Activated CD4-positive, alpha-beta T cell treated with anti-CD3 and anti-CD28 coated beads, Interleukin-2, amount 50 U/mL, for 24 hours (primary cell): ENCODE measurements around the gene KDELR1.
A peak's percentile ranks its signal among the peaks of the same experiment; 100 is the strongest.
"Not testable (repeated sequence)": the region's sequence is repeated elsewhere in the genome, so short reads cannot be mapped to it uniquely, and the experiment has no call there.

Experiments
- DNase-seq, 2 donors: peaks; one replicate each; pipeline ENCODE4 v3.0.0-alpha.2; 2020; ENCODE audit warnings: low read depth in 1 of 2, low spot score in 1 of 2

KDELR1 gene

DNA sequence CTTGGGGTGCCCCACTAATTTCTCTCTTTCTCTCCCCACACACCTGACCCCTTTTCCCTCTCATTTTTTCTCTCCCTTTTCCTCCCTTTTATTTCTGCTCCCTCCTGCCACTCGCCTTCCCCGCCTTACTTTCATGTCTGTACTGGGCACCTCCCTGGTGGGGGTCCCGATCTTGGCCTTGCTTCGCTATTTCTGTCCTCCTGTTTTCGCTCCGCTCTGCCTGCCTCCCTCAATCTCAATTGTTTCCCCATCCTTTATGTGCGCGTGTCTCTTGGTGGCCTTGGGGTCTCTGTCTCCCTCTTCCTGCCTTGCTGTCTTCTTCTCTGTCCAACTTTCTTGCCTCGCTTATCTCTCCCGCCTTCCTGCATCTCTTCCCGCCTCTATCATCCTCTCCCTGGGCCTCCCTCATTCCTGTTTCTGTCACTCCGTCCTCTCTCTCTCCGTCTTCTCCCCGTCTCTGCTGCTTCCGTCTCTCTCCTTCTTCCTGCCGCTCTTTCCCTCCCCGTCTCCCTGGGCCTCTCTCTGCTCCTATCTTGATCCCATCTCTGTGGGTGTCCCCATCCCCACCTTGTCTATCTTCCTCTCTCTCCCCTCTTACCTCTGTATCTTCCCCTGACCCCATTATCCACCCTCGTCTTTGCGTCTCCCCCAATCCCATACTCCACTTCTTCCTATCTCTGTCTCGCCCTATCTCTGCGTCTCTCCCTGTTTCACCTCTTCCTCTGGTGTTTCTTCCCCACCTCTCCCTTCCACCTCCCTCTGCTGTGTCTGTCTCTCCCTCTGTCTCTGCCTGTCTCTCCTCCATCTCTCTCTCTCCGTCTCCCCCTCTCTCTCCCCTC is 6.1 kb upstream of the KDELR1 start:
- no peak for DNase-seq

DNA sequence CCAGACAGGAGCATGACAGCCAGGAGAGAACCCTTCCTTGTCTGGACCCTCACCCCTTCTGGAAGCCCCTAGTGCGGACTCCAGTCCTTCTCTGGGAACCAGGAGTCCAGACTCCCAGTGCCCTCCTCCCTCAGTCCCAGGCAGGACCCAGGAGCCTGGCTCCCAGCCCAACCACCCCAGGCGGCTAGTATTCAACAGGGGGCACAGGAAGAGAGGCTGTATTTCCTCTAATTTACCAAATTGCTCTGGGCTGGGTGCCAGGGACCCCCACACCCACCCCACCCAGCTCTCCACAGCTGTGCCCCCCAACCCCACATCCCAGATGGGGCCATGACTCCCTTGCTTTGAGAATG is 5.4 kb upstream of the KDELR1 start:
- no peak for DNase-seq

DNA sequence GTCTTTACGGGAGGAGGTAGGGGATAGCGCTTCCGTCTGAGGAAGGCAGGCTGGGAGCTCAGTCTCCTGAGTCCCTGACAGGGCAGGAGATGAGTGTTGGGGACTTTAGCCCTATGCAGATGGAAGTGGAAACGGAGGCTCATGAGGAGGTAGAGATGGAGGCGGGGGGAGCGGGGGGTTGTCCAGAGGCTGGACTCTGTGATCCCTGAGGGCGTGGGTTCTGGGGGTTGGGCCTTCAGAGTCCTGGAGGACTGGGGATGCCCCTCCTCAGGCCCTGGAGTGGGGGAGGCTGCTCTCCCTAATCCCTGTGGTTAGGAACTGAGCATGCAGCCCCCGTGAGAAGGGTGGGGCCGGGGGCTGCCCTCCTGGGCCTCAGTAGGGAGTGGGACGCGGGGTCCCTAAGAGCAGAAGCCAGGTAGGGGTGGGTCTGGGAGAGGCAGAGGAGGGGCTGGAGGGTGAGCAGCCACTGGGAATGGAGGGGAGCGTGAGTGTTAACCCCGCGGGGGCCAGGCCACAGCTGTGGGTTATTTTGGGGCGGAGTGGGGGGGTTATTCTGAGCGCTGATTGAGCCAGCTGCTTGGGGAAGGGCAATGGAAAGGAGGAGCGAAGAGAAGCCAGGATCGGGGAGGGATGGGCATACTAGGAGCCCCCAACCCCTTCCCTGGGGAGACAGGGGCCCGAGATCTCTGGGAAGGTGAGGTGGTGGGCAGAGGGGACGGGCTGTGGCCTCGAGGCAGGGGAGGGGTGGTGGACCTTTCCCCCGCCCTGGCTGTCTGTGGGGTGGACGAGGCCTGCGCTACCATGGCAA is 4.9 kb upstream of the KDELR1 start:
- no peak for DNase-seq

DNA sequence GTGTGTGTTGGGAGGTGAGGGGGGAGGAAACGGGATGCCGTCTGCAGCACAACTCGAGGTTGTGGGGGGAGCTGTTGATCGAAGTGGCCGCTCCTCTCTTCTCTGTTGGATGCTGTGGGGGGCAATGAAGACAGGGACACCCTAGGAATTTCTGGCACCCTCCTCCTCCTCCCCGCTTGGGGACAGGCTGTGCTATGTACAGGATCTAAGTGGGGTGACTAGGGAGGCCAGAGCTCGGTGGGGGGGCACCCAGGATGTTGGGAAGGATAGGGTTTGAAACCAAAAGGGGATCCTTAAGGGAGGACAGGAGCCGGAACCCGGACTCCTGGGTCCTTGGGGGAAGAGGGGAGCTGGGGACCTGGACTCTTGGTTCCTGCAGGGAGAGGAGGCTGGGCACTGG is 4.1 kb upstream of the KDELR1 start:
- no peak for DNase-seq

DNA sequence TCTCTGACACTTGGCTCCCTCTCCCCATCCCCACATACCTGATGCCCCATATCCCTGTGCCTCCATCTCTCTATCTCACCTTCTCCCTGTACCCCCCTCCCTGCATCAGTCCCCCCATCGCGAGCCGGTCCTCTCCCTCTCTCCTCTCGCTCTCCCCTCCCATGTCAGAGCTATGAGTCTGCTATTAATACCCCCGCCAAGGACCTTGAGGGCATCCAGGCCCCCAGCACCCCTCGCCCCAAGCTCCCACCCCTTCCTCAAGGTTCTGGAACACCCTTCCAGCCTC is 3.8 kb upstream of the KDELR1 start:
- no peak for DNase-seq

DNA sequence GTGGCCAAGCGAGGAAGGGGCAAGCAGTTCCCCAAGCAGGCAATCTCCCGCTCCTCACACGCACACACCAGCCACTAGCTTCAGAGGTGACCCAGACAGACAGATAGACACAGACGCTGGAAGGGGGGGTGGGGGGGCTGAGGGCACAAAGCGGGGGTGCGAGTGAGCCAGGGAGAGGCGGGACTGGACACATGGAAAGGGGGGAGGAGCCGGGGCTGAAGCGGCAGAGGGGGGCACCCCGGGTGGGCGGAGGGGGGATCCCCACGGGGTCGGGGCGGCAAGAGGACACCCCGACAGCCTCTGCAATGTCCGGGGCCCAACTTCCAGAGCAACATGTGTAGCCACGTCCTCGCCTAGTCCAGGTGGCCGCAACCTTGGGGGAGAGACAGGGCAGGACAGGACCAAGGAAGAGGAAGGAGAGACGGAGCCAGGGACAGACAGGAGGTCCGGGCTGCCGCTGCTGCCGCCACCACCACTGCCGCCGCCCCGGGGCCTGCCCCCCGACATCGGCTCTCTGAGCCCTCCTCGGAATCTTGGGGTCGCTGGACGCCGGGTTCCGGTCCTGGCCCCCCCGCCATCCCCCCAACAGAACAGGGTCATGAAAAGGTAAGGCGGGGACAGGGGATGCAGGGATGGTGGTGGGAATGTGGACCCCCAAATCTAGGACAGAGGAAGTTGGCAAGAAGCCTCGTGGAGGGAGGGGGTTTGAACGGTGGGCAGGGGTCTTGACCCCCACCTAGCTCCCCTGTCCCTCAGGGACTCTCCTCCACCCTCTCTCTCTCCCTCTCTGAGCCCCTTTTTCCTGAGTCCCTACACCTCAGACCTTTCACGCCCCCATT is 3.2 kb upstream of the KDELR1 start:
- DNase-seq, result no peak

DNA sequence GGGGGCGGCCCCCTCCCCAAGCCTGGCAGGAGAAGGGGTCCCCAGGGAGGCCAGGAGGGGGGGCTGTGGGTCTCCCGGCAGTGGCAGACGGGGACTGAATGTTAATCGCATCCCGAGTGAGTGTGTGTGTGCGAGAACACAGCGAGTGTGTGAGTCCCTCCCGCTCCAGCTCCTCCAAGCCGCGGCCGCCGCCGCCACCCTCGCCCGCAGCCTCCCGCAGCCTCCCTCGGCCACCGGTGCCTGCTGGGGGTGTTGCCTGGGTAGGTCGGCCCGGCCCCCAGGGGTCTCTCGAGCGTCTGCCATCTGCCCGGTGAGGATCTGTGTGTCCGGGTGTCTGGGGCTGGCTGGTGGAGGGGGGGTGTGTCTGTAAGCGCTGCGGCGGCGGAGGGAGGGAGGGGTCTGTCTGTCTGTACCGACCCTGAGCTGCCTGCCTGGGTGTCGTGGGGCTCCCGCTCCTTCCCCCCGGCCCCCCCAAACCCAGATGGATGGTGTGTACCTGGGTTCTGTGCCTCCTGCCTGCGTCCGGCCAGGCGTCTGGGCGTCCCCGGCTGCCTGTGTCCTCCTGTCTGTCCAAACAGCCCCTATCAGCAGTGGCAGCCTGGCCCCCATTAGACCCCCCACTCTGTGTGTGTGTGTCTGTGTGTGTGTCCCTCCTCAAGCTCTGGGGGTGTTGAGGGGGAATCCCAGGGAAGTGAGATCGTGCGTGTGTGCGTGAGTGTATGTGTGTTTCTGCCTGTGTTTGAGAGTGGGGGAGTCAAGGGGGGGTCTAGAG is 2.4 kb upstream of the KDELR1 start, which contains the start of gene GRIN2D:
TSS of gene GRIN2D (plus strand) at position 110 of the 772 bp plus-strand sequence. CDS start 4,725 bp downstream, outside the sequence.
- DNase-seq, result no peak

DNA sequence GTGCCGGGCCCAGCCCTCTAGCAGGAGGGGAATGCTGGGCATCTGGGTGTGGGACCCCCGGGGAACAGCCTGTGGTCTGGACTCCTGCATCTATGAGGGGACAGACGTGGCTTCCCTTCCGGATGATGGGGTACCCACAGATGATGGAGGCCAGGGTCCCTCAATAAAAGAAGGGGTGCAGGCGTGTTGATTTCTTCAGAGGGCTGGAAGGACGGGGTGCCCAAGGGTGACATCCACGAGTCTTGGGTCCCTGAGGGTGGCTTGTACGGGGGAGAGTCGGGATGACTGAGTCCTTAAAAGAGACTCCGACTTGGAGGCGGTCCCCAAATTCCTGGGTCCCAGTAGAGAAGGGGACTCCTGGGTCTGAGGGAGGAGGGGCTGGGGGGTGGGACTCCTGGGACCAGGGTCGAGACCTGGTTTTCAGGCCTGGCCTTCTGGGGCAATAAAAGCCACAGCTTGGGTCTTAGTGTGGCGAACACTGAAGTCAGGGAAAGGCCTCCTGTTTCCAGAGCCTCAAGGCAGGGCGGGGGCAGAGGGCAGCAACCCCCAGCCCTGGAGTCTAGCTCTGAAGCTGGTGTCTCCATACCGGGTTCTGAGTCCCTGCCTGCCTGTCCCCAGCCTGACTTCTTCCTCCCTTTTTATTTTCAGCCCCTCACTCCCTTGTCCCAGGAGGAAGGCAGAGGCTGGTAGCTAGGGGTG is 1.7 kb upstream of the KDELR1 start:
- DNase-seq, result no peak

DNA sequence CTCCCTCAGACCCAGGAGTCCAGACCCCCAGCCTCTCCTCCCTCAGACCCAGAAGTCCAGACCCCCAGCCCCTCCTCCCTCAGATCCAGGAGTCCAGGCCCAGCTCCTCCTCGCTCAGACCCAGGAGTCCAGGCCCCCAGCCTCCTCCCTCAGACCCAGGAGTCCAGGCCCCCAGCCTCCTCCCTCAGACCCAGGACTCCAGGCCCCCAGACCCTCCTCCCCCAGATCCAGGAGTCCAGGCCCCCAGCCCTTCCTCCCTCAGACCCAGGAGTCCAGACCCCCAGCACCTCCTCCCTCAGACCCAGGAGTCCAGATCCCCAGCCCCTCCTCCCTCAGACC is 624 bp upstream of the KDELR1 start:
- DNase-seq, result not testable (repeated sequence)

DNA sequence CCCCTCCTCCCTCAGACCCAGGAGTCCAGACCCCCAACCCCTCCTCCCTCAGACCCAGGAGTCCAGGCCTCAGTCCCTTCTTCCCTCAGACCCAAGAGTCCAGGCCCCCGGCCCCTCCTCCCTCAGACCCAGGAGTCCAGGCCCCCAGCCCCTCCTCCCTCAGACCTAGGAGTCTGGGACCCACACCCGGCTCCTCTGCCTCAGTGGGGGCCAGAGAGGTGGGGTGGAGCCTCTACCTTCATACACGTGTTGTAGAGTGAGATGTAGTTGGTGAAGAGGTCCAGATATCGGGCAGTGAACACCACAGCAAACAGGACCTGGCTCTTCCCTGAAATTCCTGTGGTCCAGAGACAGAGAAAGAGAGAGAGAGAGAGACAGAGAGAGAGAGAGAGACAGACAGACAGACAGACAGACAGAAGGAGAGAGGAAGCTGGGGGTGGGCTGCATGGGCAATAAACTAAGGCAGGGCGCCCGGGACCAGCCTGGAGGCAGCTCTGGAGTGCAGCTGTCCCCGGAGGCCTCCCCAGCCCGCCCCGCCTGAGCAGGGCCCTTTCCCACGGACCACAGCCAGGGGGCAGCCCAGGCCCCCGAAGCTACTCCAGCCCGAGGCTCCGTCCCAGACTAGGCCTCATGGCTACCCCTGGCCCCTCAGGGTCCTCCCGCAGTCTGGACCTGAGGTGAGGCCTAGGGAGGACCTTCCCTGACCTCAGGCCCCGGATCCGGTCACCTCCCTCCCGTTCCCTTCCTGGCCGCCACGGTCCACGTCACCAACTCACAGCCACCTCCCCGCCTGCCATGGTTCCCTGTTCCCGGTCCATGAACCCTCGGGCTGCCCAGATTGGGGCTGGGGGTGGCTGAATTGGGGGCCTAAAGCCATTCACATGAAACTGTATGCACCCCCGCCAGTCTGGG is 907 bp downstream of the KDELR1 start:
- peak; percentile 36 to 46 for DNase-seq

DNA sequence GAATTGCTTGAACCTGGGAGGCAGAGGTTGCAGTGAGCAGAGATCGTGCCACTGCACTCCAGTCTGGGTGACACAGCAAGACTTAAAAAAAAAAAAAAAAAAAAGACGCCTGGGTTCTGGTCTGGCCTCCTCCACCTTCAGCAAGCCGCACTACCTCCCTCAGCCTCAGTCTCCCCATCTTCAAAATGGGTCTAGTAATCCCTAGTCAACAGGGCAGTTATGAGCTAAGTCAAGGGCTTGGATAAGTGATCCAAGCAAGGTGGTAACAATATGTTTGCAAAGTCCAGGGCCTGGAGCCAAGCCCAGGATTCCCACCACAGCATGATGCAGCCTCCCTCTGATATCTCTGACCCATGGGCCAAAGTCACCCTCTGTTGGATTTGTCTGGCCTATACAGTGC is 4.4 kb downstream of the KDELR1 start:
- DNase-seq, result no peak

DNA sequence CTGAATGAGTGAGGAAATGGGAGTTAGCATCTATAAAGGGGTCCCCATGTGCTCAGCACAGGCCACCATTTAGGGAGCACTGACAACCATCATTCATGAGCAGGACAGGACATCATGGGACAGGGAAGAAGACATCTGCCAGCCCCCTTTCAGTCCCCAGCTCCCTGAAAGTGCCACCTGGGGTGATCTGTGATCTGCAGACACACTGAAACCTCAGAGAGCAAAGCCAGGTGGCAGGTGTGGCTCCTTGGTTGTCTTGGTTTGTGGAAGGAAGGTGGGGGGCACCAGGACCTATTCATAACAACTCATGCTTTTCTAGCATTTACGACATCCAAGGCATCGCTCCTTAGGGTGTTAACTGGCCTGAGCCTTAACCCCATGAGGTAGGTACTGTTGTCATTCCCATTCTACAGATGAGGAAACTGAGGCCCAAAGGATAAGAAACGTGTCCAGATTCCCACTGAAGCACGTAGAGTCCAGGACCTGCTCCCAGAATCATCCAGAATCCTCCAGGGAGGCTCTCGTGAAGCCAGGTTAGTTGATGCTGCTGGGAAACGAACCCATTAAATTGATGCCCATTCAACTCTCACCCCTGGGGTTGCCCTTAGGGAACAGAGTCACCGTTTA is 5.8 kb downstream of the KDELR1 start:
- no peak for DNase-seq

DNA sequence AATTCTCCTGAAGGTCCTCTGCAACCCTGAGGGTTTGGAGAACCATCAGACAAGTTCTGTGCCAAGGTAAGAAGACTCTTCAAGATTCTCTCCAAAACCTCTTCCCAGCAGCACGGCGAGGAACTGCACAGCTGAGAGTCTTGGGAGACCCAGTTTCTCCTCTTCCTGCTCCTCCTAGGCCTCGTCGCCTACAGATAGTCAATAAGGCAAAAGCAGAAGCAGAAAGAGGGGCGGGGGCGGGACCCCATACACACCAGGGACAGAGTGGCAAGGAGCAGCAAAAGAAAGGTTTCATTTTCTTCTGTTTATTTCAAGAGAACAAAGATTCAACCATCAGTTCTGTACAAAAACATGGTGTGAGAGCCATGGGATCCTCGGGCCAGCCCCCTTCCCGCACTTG is 9.1 kb downstream of the KDELR1 start:
- DNase-seq, result no peak

DNA sequence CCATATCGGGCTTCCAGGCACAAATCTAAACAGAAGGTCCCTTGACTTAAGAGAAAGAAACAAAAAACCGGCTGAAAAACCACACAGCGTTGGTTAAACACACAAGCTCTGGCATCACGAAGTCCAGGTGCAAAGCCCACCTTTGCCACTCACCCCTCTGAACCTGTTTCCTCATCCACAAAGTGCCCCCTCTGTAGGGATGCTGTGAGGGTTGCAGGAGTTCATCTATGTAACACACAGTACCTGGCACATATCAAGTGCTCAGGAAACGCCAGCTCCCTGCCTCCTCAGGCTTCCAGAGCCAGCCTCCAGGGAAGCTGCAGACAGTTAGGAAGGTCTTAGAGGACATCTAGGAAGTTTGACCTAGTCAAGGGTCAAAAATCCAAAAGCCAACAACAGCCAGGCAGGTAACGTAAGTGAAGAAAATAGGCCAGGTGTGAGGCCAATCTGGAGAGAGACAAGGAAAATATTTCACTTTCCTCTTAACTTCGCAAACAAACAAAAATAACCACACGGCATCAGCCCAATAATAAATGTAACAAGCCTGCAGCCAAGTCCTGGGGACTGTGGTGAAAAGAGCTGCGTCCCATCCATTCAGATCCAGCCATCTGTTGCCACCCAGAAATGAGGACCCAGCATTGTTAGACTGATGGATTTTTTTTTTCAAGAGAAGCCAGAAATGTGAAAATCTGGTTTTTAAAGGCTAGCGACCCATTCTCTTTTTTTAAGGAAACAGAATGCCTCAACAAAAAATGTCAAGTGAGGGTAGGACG is 10.0 kb downstream of the KDELR1 start:
- DNase-seq, result no peak

DNA sequence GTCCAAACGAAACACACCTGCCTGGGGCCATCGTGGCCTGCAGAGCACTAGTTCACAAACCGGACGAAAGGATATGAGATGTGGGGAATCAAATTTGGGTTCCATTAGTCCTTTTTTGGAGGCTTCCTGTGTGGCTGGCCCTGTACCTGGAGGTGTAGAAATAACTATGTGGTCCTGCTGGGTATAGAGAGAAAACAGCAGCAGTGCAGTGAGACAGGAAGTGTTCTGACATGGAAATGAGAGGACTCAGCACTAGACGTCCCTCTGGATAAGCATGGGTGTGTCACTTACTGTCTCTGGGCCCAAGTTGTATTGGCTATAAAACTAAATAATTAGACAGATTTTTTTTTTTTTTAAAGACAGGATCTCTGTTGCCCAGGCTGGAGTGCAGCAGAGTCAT is 12.3 kb downstream of the KDELR1 start:
- DNase-seq, result no peak

DNA sequence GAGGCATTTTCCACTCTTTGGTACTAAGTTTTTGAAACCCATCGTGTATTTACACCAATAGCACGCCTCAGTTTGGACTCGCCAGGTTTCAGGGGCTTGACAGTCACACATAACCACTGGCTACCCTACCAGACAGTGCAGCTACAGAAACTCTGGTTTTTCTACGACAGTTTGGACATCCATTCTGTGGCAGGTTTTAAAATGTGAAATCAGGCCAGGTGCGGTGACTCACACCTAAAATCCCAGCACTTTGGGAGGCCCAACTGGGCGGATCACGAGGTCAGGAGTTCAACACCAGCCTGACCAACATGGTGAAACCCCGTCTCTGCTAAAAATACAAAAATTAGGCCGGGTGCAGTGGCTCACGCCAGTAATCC is 13.2 kb downstream of the KDELR1 start:
- DNase-seq, result no peak

DNA sequence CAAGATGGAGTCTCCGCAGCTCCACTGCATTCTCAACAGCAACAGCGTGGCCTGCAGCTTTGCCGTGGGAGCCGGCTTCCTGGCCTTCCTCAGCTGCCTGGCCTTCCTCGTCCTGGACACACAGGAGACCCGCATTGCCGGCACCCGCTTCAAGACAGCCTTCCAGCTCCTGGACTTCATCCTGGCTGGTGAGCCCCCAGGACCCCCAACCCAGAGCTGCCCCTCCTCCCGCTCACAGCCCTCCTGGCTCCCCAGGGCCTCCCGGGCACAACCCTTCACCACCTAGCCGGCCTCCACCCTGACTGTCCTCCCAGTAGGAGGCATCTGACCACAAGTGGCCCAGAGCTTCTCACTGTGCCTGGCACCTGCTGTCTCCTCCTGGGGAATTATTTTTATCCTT is 17.8 kb downstream of the KDELR1 start:
- DNase-seq, result no peak

DNA sequence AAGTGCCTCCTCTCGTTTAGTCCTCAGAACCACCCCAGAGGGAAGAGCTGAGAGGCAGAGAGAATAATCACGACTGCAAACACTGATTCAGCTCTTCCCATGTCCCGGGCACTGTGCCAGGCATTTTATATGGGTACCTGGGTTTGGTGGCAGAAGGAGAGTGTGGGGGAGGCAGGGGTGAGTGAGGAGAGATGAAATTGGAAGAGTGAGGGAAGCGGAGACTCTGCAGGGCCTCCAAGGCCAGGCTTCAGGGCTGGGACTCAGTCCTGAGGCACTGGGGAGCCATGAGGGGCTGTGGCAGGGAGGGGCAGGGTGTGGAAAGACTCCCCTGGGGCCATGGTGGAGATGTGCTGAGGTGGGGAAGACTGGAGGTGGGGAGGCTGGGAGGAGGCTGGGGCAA is 18.4 kb downstream of the KDELR1 start:
- DNase-seq, result no peak
